Calu3 (cell line): ENCODE results near the gene PPM1B. TPM values are rescaled to one million over a fixed set of nuclear protein-coding genes. Genes with fewer than 3 reads are reported as not detected.

Experiments used
- BruUV-seq: library from RNA; stranded (reverse); fragments of 400-500 nt; replicated peaks from 2 replicates; lab custom pipeline; 2021; lab: Mats Ljungman, UMichigan
- CTCF ChIA-PET: fragments of 300-600 bp; sonication (Branson Sonifier 250); formaldehyde crosslinking; loops from one replicate; lab custom pipeline; 2022; ENCODE audit warnings: antibody characterized with exemption; lab: Charles Lee
- DNase-seq: peaks from one replicate; pipeline ENCODE4 v3.0.0; 2022
- H3K27ac Mint-ChIP-seq: one replicate; pipeline ENCODE4 v1.8.0; 2022; ENCODE audit warnings: mixed read lengths; ENCODE audit not compliant: unreplicated experiment
- H3K27me3 Mint-ChIP-seq: one replicate; pipeline ENCODE4 v1.8.0; 2022; ENCODE audit warnings: mixed read lengths; ENCODE audit not compliant: unreplicated experiment
- H3K36me3 Mint-ChIP-seq: one replicate; pipeline ENCODE4 v1.8.0; 2022; ENCODE audit warnings: mild to moderate bottlenecking, moderate library complexity, mixed read lengths; ENCODE audit not compliant: insufficient read depth, unreplicated experiment
- H3K4me1 Mint-ChIP-seq: one replicate; pipeline ENCODE4 v1.8.0; 2022; ENCODE audit warnings: mild to moderate bottlenecking, low read depth, mixed read lengths; ENCODE audit not compliant: unreplicated experiment
- H3K4me3 Mint-ChIP-seq: one replicate; pipeline ENCODE4 v1.8.0; 2022; ENCODE audit warnings: mild to moderate bottlenecking, low read depth, moderate library complexity, mixed read lengths; ENCODE audit not compliant: unreplicated experiment
- H3K9me3 Mint-ChIP-seq: one replicate; pipeline ENCODE4 v1.8.0; 2022; ENCODE audit warnings: low read depth, mixed read lengths; ENCODE audit not compliant: unreplicated experiment
- CTCF ChIP-seq: fragments of 200-600 bp; IDR thresholded peaks from one replicate; pipeline ENCODE4 v1.8.0; 2022; ENCODE audit warnings: antibody characterized with exemption; ENCODE audit not compliant: unreplicated experiment
- intact Hi-C: fragments of 100-400 bp; cut with micrococcal nuclease; formaldehyde crosslinking; loops from one replicate; pipeline ENCODE4 v1.10.0; 2022; ENCODE audit not compliant: unreplicated experiment
- total RNA-seq: library from RNA; stranded (reverse); gene quantifications from 2 replicates; pipeline ENCODE4 v1.2.3, GENCODE V29; 2022

The PPM1B gene
- total RNA-seq, 1 experiment from 2014 or later = 73.4 TPM

- no peak overlapping the region for H3K4me3 Mint-ChIP-seq
- no peaks in the 10 kb centered on the region for H3K4me1 Mint-ChIP-seq
- intact Hi-C loops = no loop called here
- H3K27me3 Mint-ChIP-seq = peaks cover under 1% of the 10 kb centered on the region
- no TSS peak for BruUV-seq
- TF ChIP-seq CTCF = no peak
- no peak overlapping the region for H3K27ac Mint-ChIP-seq
- CTCF ChIA-PET = no interaction called here
- H3K36me3 Mint-ChIP-seq = no peaks in the 10 kb centered on the region
- peaks cover 3% of the 10 kb centered on the region for H3K9me3 Mint-ChIP-seq
- DNase-seq = no peak
These were observed 25.0 kb upstream of the PPM1B start for GRCh38 chr2:44143701-44144100.

GRCh38 chr2:44148999-44149398 is 19.7 kb upstream of the PPM1B start:
- H3K27ac Mint-ChIP-seq = no peak overlapping the region
- intact Hi-C loops = no loop called here
- peaks cover 16% of the 10 kb centered on the region for H3K27me3 Mint-ChIP-seq
- H3K4me3 Mint-ChIP-seq = no peak overlapping the region
- H3K4me1 Mint-ChIP-seq = no peaks in the 10 kb centered on the region
- no peak for TF ChIP-seq CTCF
- peaks cover 3% of the 10 kb centered on the region for H3K9me3 Mint-ChIP-seq
- CTCF ChIA-PET = no interaction called here
- BruUV-seq = no TSS peak
- H3K36me3 Mint-ChIP-seq = no peaks in the 10 kb centered on the region
- DNase-seq = no peak

- no peak overlapping the region for H3K27ac Mint-ChIP-seq
- no peaks in the 10 kb centered on the region for H3K36me3 Mint-ChIP-seq
- peaks cover 3% of the 10 kb centered on the region for H3K9me3 Mint-ChIP-seq
- no peak for TF ChIP-seq CTCF
- intact Hi-C loops = no loop called here
- H3K4me3 Mint-ChIP-seq = no peak overlapping the region
- BruUV-seq = no TSS peak
- DNase-seq = no peak
- peaks cover 16% of the 10 kb centered on the region for H3K27me3 Mint-ChIP-seq
- no peaks in the 10 kb centered on the region for H3K4me1 Mint-ChIP-seq
- CTCF ChIA-PET = no interaction called here
These were observed 18.2 kb upstream of the PPM1B start for GRCh38 chr2:44150473-44150872.

GRCh38 chr2:44152865-44153669 is 15.6 kb upstream of the PPM1B start:
- H3K4me1 Mint-ChIP-seq = no peaks in the 10 kb centered on the region
- CTCF ChIA-PET = no interaction called here
- no peak overlapping the region for H3K4me3 Mint-ChIP-seq
- H3K36me3 Mint-ChIP-seq = no peaks in the 10 kb centered on the region
- BruUV-seq = no TSS peak
- DNase-seq = no peak
- peaks cover 3% of the 10 kb centered on the region for H3K9me3 Mint-ChIP-seq
- intact Hi-C loops = no loop called here
- TF ChIP-seq CTCF = no peak
- no peak overlapping the region for H3K27ac Mint-ChIP-seq
- H3K27me3 Mint-ChIP-seq = peaks cover 16% of the 10 kb centered on the region
